CD4-positive, alpha-beta T cell treated with Interleukin-1 beta for 1 hour (primary cell): ENCODE data around the gene ANKLE1.

ENCODE experiments used
- DNase-seq, 2 donors: peaks; one replicate each; pipeline ENCODE4 v3.0.0-alpha.2; 2020 to 2022

ANKLE1 gene

GRCh38 chr19:17281391-17282304 lies at the start of gene ANKLE1:
Gene ANKLE1, plus strand, starts transcription at chr19:17281901. Its CDS starts 20 bp downstream, at chr19:17281921.
- peak in 1 of 2 donors; percentile 60 for DNase-seq

DNA sequence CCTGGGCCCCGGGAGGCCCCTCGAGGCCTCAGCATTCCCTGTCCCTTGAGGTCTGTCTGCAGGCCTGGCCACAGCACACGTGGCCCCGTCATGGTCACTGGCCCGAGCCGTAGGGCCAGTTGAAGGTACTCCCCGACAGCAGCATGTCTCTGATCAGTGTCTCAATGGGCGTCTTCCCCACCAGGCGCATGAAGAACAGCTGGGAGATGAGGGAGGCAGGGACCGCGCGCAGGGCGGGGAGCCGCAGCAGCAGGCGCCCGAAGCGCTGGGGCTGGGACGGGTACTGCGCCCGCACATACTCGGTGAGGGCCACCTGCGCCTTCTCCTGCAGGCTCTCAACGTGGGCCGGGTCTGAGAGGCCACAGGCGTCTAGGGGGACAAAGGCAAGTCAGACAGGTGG lies 49.4 kb upstream of the ANKLE1 start:
- no peak for DNase-seq

GRCh38 chr19:17234911-17235299 lies 46.8 kb upstream of the ANKLE1 start:
- DNase-seq = peak; percentile 44 to 63

GRCh38 chr19:17235300-17235970 lies 46.3 kb upstream of the ANKLE1 start:
- DNase-seq = peak; percentile 78

GRCh38 chr19:17235971-17236777 lies 45.5 kb upstream of the ANKLE1 start:
- no peak for DNase-seq

- no peak for DNase-seq
Measured at GRCh38 chr19:17236811-17237543, 44.7 kb upstream of the ANKLE1 start.

DNA sequence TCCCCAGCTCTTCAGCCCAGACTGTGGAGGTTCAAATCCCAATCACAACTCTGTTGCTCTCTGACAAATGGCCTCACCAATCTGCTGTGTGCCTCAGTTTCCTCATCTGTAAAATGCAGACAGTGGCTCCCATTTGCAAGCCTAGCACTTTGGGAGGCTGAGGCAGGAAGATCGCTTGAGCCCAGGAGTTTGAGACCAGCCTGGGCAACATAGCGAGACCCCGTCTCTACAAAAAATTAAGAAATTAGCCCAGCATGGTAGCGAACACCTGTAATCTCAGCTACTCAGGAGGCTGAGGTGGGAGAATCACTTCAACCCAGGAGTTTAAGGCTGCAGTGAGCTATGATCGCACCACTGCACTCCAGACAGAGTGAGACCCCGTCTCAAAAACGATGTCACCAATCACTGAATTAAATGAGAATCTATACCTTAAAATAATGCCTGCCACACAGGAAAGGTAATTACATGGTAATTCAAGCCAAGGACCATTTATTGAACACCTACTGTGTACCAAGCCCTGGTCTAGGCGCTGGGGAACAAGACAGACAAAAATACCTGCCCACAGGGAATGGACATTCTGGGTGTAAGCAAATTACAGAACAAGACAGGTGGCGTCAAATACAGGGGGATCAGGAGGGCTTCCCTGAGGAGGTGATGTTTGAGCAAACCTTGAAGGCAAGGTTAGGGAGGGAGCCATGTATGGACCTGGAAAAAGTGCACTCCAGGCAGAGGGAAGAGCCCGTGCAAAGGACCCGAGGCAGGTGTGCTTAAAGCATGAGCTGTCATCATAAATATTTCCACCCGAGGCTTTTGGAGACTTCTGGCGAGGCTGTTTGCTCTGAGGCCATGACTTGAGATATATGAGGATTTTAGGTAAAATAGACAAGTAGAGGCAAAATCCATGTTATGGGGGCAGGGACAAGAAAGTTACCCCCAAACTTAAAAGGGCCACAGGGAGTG lies 43.7 kb upstream of the ANKLE1 start:
- no peak for DNase-seq

DNA sequence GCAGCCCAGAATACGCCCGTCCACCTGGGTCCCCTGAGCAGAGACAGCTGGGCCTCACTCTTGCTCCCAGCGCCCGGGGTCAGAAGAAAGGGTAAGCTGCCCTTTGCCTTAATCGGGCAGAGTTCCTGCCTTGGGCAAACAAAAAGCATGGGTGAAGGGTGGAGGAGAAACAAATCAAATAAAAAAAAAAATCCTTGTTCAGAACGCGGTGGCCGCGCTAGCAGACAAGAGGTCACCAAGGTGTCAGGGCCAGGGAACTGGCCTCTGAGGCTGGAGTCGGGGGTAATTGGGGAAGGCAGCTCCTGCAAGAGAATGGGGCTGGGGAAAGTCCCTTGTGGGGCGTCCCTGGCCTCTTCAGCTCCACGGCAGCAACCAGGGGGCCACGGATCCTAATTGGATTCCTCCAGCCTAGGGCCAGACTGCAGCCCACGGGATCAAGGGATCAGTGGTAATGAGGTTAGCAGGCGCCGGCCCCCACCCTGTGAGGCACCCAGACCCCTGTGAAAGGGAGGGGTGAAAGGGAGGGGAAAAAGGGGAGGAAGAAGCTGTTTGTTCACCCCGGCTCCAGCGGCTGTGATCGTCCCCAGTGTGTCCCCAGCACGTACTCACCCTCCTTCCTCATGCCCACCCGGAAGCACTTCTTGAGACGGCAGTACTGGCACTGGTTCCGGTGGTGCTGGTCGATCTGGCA lies 41.5 kb upstream of the ANKLE1 start:
- DNase-seq = no peak

DNA sequence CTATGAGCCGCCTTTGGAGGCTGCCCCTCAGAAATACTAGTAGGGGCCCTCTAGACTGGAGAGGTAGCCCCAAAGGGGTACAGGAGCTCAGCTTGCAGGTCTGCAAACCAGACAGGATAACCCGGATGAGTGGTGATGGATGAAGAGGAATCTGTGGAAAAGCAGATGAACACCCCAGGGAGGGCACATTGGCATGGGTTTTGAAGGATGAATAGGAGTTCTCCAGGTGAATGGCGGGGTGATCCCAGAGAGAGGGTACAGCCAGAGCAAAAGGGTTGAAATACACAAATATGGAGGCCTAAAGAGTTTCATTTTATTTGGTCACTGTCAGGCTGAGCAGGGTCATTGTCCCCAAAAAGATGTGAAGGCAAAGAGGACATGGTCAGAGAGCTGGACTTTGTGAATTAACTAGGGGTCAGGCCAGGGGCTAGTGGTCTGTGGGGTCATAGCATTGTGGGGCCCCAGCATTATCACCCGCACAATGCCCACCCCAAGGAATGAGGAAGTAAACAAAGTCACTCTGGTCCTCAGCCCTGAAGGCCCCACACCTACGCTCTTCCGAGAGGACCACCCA lies 40.8 kb upstream of the ANKLE1 start:
- no peak for DNase-seq

DNA sequence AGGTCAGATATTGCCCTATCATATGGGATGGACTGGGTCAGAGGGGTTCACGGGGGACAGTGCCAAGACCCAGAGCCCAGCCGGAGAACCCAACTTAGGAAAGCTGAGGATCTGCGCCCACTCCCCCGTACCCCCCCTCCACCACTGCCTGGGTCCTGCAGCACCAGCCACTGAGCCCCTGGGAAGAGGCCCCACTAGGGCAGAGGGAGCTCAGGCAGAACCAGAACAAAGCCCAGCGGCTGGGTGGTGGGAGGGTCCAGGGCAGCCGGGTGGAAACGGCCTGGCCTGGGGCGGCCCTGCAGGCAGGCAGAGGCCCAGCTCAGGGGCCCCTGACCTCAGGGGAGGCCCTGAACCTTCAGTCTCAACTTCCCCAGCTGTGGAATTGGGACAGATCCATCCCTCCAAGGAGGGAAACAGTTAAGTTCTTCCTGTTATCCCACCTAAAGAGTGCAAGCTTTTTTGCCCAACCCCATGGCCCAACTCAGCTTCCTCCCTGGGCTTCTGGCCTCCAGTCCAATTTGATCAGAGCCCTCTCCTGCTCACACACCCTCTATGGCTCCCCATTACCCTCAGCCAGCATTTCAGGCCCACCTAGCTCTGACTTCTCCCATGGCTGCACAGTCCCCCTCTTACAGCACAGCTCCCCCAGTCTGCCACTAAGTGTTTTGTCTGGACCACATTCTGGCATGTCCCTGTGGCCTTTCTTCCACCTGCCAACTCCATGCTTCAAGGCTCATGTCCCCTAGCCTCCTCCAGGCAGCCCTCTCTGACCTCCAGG lies 39.1 kb upstream of the ANKLE1 start:
- DNase-seq = no peak

DNA sequence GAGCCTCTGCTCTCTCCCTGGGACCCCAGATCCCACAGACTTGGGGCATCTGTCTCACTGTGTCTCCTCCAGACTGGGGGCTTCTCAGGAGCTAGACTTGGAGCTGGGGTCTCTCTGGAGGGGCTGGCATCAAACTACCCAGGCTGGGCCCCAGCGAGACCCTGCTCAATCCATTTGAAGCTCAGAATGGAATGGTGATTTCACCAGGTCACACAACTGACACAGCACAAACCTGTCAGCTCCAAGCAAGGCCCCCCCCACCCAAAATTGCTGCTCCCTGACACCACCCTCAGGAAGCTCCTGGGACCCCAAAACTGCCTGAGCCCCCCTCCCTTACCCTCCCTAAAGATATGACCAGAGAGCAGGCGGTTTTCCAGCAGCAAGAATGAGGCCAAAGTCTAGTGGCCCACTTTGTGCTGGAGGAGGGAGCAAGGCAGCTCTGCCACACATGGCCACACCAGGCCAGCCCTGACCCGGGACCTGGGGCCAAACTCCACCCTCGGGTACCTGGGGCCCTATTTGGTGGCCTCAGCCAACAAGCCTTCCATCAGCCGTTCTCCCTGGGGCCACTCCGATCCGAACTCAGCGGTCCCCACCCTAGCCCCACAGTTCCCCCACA lies 38.4 kb upstream of the ANKLE1 start:
- no peak for DNase-seq

DNA sequence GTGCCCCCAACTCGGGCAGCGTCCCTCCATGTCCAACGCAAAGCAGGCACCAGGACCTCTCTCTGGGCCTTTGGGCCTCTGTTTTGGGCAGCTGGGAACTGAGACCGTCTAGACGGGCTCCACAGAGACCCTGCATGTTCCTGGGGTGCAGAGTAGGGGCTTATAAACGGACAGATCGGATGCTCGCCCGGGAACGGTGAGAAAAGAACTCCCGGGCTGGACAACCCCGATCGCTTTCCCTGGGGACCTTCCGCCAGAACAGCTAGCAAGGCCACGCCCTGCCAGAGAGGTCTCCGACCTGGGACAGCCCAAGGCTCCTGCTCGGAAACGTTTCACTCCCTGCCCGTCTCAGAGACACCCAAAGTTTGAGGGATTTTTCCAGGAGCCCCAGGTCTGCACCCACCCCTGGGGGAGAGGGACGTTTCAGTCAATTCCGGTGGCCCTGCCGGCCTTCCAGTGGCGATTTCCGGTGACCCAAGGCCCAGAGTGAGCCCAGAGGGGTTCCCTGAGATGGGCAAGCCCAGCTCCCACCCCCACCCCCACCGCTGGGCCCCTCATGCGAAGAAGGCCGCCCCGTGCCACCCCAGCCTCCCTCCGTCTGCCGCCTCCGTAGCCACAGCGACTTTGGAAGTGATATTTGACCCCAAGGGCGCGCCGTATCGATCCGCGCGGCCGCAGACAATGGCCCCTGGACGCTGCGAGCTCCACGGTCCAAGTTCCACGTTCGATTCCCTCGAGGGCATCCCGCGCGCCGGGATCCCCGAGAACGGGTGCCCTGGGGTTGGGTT lies 37.7 kb upstream of the ANKLE1 start:
- no peak for DNase-seq

- DNase-seq = no peak
Measured at GRCh38 chr19:17244618-17245534, 36.8 kb upstream of the ANKLE1 start.

DNA sequence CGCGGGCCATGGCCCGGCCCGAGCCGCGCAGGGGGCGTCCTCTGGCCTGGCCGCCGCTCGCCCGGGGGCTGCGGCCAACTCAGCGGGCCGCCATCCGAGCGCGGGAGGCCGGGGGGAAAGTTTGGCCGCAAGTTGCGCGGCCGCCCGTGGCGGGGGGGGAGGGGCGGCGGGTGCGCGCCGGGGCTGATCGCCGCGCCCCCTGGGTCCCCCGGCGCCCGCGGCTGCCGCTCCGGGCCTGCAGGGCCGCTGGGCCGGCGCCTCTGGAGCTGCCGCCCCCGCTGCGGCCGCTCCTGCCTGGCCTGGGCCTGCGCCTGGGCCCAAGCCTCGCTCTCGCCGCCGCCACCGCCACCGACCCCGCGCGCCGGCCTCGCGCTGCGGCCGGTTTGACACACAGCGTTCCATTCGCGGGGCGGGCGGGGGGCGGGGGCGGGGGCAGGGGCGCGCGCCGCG lies 36.1 kb upstream of the ANKLE1 start, which contains the start of gene NR2F6:
TSS of gene NR2F6 (minus strand) at position 385 of the 450 bp plus-strand sequence. CDS start 699 bp downstream, outside the sequence.
- DNase-seq = no peak

- no peak for DNase-seq
Measured at GRCh38 chr19:17246681-17247425, 34.8 kb upstream of the ANKLE1 start.
